NCI-H345 treated with DMSO at 0.1 percent for 48 hours (cell line): ENCODE measurements around the gene APOL4.
A peak's percentile ranks its signal among the peaks of the same experiment; 100 is the strongest.
"Not testable (repeated sequence)": the region's sequence is repeated elsewhere in the genome, so short reads cannot be mapped to it uniquely, and the experiment has no call there.

Source experiments
- DNase-seq: peaks from one replicate; lab custom pipeline; 2025; ENCODE audit not compliant: unreplicated experiment; lab: John Stamatoyannopoulos, UW

Gene APOL4

DNA sequence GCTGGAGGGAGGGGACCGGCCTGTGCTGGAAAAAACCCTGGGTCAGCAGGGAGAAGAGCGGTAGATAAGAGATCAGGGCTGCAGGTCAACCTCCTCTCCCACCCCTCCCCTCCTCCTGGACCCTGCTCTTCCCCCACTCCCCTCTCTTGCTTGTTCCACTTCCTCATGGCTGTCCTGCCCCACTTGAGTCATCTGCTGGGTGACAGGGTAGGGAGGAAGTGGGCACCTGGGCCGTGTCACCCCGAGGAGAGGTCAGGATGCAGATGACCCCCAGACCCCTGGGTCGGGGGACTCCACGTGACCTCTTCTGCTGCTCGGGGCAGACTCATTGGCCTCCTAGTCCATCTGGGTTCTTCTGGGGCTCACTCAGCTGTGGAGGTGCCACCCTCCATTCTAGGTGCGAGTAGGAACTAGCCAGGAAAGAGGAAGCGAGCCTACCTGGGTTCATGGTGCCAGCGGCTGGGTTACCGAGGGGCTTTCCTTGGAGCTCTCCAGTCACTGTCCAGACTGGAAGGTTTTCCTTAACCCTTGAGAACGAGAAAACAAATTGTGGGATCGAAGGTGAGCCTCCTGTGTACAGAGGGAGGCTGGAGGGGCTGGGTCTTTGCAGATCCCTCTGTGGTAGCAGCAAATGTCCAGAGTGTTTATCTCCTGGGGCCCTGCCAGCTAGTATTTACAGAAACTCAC is 31.2 kb upstream of the APOL4 start:
- no peak for DNase-seq

GRCh38 chr22:36231051-36231450 is 29.4 kb upstream of the APOL4 start:
- not testable (repeated sequence) for DNase-seq

DNA sequence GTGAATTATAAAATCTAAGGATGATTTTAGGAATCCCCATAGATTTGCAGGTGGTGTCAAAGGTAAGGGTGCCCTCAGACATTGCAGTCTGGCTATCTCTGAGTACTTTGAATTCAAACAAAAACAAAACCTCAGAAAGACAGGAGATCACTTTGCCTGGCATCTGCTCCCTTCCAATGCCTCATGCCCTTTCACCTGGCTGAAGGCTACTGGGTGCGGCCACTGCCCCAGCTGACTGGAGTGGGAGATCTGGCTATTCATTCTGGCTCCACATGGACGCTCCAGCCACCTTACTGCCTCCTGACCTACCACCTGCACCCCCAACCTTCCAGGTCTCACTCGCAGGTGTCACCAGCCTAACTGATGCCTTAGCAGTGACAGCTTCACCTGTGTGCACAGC is 28.0 kb upstream of the APOL4 start:
- not testable (repeated sequence) for DNase-seq

DNA sequence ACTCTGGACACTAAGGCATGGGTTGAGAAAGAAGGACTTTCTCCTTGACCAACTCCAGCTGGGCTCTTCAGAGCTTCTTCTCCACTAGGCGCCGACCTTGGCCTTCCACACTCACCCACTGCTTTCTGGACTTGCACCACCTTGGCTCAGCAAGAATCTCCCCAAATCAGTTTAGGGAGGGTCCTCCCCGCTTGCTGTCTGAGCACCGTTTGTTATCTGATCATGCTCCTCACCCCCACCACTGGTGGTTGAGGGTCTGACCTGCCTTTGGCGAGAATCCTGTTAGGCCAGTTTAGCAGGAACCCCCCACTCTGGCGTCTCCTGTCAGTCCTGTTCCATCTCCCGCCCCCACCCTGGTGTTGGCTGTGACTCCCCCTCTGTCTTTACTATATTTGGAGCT is 27.3 kb upstream of the APOL4 start:
- DNase-seq, result no peak

- not testable (repeated sequence) for DNase-seq
Observed at GRCh38 chr22:36228369-36228768, 26.8 kb upstream of the APOL4 start.

DNA sequence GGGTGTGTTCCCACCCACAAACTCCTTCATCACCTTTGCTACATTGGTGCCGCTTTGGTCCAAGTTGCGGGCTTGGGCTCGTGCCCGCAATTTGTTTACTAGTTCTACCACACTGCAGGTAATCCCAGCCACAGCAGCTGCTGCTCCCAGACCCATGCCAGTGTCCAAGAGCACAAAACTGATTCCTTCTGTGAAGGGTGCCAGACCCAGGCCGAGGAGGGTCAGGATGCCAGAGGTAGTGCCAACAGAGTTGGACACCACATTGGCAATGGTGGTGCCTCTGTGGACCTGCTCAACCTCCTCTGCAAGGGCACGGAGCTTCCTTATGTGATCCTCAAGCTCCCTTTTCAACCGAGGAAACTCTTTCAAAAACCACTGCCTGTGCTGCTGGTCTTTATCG is 26.2 kb upstream of the APOL4 start:
- no peak for DNase-seq

DNA sequence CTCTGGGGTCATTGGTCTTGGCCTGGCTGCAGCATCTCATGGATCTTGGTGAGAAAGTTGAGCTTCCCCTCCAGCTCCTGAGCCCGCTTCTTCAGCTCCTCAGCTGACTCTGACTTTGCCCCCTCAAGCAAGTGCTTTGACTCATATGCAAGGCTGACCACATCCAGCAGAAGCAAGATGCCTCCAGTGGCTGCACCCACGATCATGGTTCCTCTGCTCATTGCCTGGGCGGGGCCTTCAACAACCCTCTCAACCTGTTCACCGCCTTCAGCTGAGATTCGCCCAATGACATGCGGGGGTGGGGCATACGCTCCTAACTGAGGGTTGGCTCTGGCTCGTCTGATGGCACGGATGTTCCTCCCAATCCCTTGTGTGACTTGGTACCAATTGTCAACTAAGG is 25.8 kb upstream of the APOL4 start:
- DNase-seq, result no peak

DNA sequence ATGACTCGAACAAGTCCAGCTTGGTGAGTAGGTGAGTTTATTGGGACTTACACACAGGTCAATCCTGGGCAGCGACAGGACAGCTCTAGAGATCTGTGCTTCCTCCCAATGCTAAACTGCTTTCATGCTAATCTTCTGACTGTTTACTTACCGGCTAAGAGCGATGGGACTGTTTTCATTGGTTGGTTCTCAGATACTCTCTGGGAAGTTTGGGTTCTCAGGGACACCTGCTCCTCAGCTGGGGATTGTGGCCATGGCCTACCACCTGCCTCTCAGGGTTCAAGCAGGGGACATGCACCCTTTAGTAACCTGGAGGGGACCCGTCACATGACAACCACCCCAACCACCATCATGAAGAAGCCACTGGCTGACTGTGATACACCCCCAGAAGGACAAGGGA is 24.6 kb upstream of the APOL4 start:
- no peak for DNase-seq

DNA sequence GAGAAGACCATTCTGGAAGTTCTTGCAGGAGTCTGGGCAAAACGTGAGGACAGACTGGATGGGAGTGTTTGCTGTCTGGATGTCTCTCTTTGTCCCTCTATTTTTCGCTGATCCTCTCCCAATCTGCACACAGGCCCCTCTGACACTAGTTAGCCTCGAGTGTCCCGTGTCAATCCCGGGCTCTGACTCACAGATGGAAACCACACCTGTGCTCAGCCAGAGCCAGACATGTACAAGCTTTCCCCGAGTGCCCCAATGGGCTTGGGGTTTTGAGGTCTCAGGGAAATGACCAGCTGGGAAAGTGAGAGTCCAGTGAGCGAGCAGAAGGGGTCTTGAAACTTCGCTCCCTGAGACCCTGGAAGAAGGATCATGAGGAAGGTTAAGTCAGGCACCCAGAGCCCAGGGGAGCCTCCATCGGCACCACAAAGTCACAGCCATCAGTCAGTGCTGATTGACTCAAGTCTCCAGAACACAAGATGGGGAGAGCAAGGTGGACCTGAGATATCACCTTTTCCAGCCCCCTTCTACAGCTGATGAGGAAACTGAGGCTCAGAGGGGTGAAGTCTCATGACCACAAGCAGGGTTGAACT is 23.8 kb upstream of the APOL4 start:
- no peak for DNase-seq

- no peak for DNase-seq
Observed at GRCh38 chr22:36224245-36224644, 22.6 kb upstream of the APOL4 start.

- no peak for DNase-seq
Observed at GRCh38 chr22:36223504-36223903, 21.9 kb upstream of the APOL4 start.

GRCh38 chr22:36222887-36223450 is 21.4 kb upstream of the APOL4 start:
- no peak for DNase-seq

GRCh38 chr22:36221799-36222751 is 20.5 kb upstream of the APOL4 start:
- DNase-seq, result peak; percentile 20

DNA sequence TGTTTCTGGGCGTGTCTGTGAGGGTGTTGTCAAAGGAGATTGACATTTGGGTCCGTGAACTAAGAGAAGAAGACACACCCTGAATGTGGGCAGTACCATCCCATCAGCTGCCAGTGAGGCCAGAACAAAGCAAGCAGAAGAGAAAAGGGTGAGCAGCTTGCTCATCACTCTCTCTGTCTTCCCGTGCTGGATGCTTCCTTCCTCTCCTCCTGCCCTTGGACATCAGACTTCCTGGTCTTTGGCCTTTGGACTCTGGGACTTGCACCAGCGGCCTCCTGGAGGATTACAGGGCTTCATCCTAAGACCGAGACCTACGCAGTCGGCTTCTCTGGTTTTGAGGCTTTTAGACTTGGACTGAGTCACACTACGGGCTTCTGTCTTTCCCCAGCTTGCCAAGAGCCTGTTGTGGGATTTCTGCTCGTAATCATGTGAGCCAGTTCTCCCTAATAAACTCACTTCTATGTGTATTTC is 18.9 kb upstream of the APOL4 start:
- DNase-seq, result peak; percentile 67

DNA sequence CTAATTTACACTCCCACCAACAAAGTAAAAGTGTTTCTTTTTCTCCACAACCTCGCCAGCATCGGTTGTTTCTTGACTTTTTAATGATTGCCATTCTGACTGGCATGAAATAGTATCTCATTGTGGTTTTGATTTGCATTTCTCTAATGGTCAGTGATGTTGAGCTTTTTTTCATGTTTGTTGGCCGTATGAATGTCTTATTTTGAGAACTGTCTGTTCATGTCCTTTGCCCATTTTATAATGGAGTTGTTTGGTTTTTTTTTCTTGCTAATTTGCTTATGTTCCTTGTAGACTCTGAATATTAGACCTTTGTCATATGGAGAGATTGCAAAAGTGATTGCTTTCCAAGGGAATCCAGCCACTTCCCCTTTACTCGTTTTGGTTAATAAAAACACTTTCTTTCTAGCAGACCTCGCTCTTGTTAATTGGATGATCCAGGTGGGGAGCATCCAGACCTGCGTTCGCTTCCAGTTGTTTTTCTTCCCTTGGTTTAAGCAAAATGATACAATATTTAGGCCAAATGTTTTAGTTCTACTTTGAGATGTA is 17.1 kb upstream of the APOL4 start:
- no peak for DNase-seq

- DNase-seq, result no peak
Observed at GRCh38 chr22:36215981-36216380, 14.4 kb upstream of the APOL4 start.

- DNase-seq, result no peak
Observed at GRCh38 chr22:36213586-36213985, 12.0 kb upstream of the APOL4 start.

- no peak for DNase-seq
Observed at GRCh38 chr22:36212901-36213300, 11.3 kb upstream of the APOL4 start.

- DNase-seq, result no peak
Observed at GRCh38 chr22:36211237-36211861, 9.7 kb upstream of the APOL4 start.

DNA sequence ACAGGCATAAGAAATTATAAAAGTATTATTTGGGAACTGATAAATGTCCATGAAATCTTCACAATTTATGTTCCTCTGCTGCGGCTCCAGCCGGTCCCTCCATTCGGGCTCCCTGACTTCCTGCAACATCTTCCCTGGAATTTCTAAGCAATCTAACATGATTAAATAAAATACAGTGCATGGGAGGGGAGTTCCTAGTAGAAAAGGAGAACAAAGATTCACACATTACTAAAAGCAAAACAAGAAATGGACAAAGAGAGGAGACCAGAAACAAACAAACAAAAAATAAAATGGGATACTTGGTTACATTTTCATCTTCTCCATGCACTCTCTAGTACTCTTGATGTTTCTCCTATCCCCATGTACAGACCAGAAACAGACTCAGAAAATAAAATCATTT is 8.6 kb upstream of the APOL4 start:
- DNase-seq, result no peak

DNA sequence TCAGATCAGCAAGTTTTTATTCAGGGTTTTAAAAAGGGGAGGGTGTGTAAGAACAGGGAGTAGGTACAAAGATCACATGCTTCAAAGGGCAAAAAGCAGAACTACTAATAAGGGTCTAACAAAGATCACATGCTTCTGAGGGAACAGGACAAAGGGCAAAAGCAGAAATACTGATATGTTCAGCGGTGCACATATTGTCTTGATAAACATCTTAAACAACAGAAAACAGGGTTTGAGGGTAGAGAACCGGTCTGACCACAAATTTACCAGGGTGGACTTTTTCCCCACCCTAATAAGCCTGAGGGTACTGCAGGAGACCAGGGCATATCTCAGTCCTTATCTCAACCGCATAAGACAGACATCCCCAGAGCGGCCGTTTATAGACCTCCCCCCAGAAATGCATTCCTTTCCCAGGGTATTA is 7.9 kb upstream of the APOL4 start:
- DNase-seq, result not testable (repeated sequence)
